GM12891 (cell line): ENCODE measurements around the gene LONRF2.

Experiments used
- DNase-seq: peaks from one replicate; pipeline ENCODE4 v3.0.0; 2011; ENCODE audit warnings: low spot score; ENCODE audit not compliant: insufficient read length
- FAIRE-seq: peaks from 2 replicates; lab custom pipeline; 2011; peaks lifted over from hg19 to GRCh38; lab: Jason Lieb, UNC
- PAX5 ChIP-seq: IDR thresholded peaks from 2 replicates; pipeline ENCODE4 v1.6.1; 2011; ENCODE audit warnings: low read length, moderate library complexity, mild to moderate bottlenecking; ENCODE audit not compliant: insufficient read depth, severe bottlenecking
- POLR2A ChIP-seq: IDR thresholded peaks from 2 replicates; pipeline ENCODE4 v1.6.1; 2011; ENCODE audit warnings: low read depth, low read length, control low read depth
- POLR2AphosphoS5 ChIP-seq: IDR thresholded peaks from 2 replicates; pipeline ENCODE4 v1.6.1; 2011; ENCODE audit warnings: low read depth, low read length, control low read depth
- POU2F2 ChIP-seq: IDR thresholded peaks from 2 replicates; pipeline ENCODE4 v1.6.1; 2011; ENCODE audit warnings: low read depth, mild to moderate bottlenecking, control low read depth, low read length, moderate library complexity
- SPI1 ChIP-seq: IDR thresholded peaks from 2 replicates; pipeline ENCODE4 v1.6.1; 2011; ENCODE audit warnings: low read depth, low read length, control low read depth
- TAF1 ChIP-seq: IDR thresholded peaks from 2 replicates; pipeline ENCODE4 v1.6.1; 2011; ENCODE audit warnings: low read depth, low read length, control low read depth

LONRF2 gene

GRCh38 chr2:100233061-100233460, 89.2 kb downstream of the LONRF2 start:
- TF ChIP-seq SPI1 (no peak), POU2F2 (no peak), POLR2A (no peak), POLR2AphosphoS5 (no peak), PAX5 (no peak), TAF1 (no peak)
- DNase-seq = no peak
- peak; percentile 13 for FAIRE-seq

- TF ChIP-seq TAF1 = no peak
- TF ChIP-seq SPI1 = no peak
- no peak for TF ChIP-seq PAX5
- no peak for TF ChIP-seq POU2F2
- TF ChIP-seq POLR2A = no peak
- no peak for TF ChIP-seq POLR2AphosphoS5
Observed at GRCh38 chr2:100230754-100231153, 91.5 kb downstream of the LONRF2 start.

GRCh38 chr2:100228967-100229366, 93.3 kb downstream of the LONRF2 start:
- TF ChIP-seq POLR2AphosphoS5 (no peak), SPI1 (no peak), POLR2A (no peak), PAX5 (no peak), POU2F2 (no peak), TAF1 (no peak)
- DNase-seq = no peak
- peak; percentile 13 for FAIRE-seq

More at GRCh38 chr2:100230754-100231153, 91.5 kb downstream of the LONRF2 start:
- FAIRE-seq = no peak
- no peak for DNase-seq

GRCh38 chr2:100228415-100228814, 93.9 kb downstream of the LONRF2 start:
- FAIRE-seq (no peak), DNase-seq (no peak)
- TF ChIP-seq POLR2AphosphoS5 (no peak), PAX5 (no peak), TAF1 (no peak), SPI1 (0 out of 2 replicates have a peak, but pooled peaks have one; percentile 23), POU2F2 (no peak)

GRCh38 chr2:100224988-100225710, 97.2 kb downstream of the LONRF2 start:
- FAIRE-seq = no peak
- TF ChIP-seq POLR2AphosphoS5 = no peak
- TF ChIP-seq POLR2A = no peak
- TF ChIP-seq POU2F2 = no peak
- TF ChIP-seq TAF1 = no peak
- TF ChIP-seq SPI1 = no peak
- TF ChIP-seq PAX5 = no peak
- DNase-seq = no peak

- TF ChIP-seq TAF1 (no peak), POU2F2 (no peak), POLR2A (no peak), PAX5 (no peak), POLR2AphosphoS5 (no peak), SPI1 (no peak)
- DNase-seq (no peak), FAIRE-seq (no peak)
Observed at GRCh38 chr2:100223502-100223901, 98.8 kb downstream of the LONRF2 start.
